SK-N-SH (cell line): ENCODE data around the gene NPIPA5. TPM values are rescaled to one million over a fixed set of nuclear protein-coding genes. Genes with fewer than 3 reads are reported as not detected.

Experiments used
- CTCF ChIA-PET: fragments of 300-600, 350-600 bp; formaldehyde crosslinking; extraction: SDS; loops from one replicate; lab custom pipeline; 2021; lab: Yijun Ruan, JAX
- POLR2A ChIA-PET: fragments of 350-600 bp; sonication (Branson Sonifier 250); formaldehyde crosslinking; extraction: SDS; loops from one replicate; lab custom pipeline; 2020; ENCODE audit warnings: antibody characterized with exemption, inconsistent platforms; lab: Yijun Ruan, JAX
- DNase-seq: peaks from one replicate; pipeline ENCODE4 v3.0.0; 2012
- H2AFZ ChIP-seq: fragments of 200-600 bp; sonication (generic); 2 replicates; pipeline ENCODE4 v1.8.1; 2016; ENCODE audit warnings: antibody characterized with exemption, mild to moderate bottlenecking, low read depth
- H3F3A ChIP-seq: fragments of 200-600 bp; sonication (generic); replicated peaks from 2 replicates; pipeline ENCODE3; 2016; ENCODE audit warnings: antibody characterized with exemption, mild to moderate bottlenecking; ENCODE audit not compliant: insufficient read depth
- H3K27ac ChIP-seq, 2 experiments: fragments of 200-500 bp in 1 of 2; fragments of 200-600 bp in 1 of 2; sonication (Bioruptor generic) in 1 of 2; sonication (generic), shearing (Covaris generic) in 1 of 2; 2 replicates each; pipeline versions ENCODE4 v1.5.1 to v1.6.1; 2014 to 2016; ENCODE audit warnings: low read depth in 2 of 2, inconsistent platforms in 1 of 2, low read length in 1 of 2, mild to moderate bottlenecking in 1 of 2, mixed read lengths in 1 of 2
- H3K27me3 ChIP-seq: fragments of 200-600 bp; sonication (generic), shearing (Covaris generic); 2 replicates; pipeline ENCODE4 v1.6.1; 2016; ENCODE audit warnings: mixed run types; ENCODE audit not compliant: insufficient read depth
- H3K36me3 ChIP-seq, 2 experiments: fragments of 200-500 bp in 1 of 2; fragments of 200-600 bp in 1 of 2; sonication (Bioruptor generic) in 1 of 2; sonication (generic) in 1 of 2; replicated peaks in 1 of 2; 2 replicates each; pipeline versions ENCODE3 to v1.5.1; 2014 to 2016; ENCODE audit warnings: low read length in 1 of 2, mild to moderate bottlenecking in 1 of 2; ENCODE audit not compliant: insufficient read depth in 2 of 2, control insufficient read depth in 1 of 2
- H3K4me1 ChIP-seq, 2 experiments: fragments of 200-500 bp in 1 of 2; fragments of 200-600 bp in 1 of 2; sonication (Bioruptor generic) in 1 of 2; sonication (generic), shearing (Covaris generic) in 1 of 2; 2 replicates each; pipeline versions ENCODE4 v1.5.1 to v1.6.1; 2014 to 2016; ENCODE audit warnings: low read depth in 1 of 2, low read length in 1 of 2, mixed run types in 1 of 2; ENCODE audit not compliant: insufficient read depth in 2 of 2, control insufficient read depth in 1 of 2
- H3K4me2 ChIP-seq: fragments of 200-600 bp; sonication (generic), shearing (Covaris generic); 2 replicates; pipeline ENCODE4 v1.6.1; 2017; ENCODE audit warnings: mixed run types
- H3K4me3 ChIP-seq, 2 experiments: fragments of 200-500 bp in 1 of 2; fragments of 200-600 bp in 1 of 2; sonication (Bioruptor generic) in 1 of 2; sonication (generic), shearing (Covaris generic) in 1 of 2; 2 replicates each; pipeline versions ENCODE4 v1.5.1 to v1.8.1; 2014 to 2016; ENCODE audit warnings: low read depth in 2 of 2, inconsistent platforms in 1 of 2, low read length in 1 of 2, mild to moderate bottlenecking in 1 of 2, mixed read lengths in 1 of 2, moderate library complexity in 1 of 2
- H3K79me2 ChIP-seq: fragments of 200-600 bp; sonication (generic); 2 replicates; pipeline ENCODE4 v1.8.1; 2017; ENCODE audit warnings: mild to moderate bottlenecking; ENCODE audit not compliant: insufficient read depth
- H3K9ac ChIP-seq: fragments of 200-600 bp; sonication (generic); 2 replicates; pipeline ENCODE4 v1.6.1; 2017; ENCODE audit warnings: mixed run types
- H3K9me2 ChIP-seq: fragments of 200-600 bp; sonication (generic); 2 replicates; pipeline ENCODE4 v1.6.1; 2017; ENCODE audit warnings: mixed run types
- H3K9me3 ChIP-seq: fragments of 200-600 bp; sonication (generic); 2 replicates; pipeline ENCODE4 v1.6.1; 2017; ENCODE audit warnings: mixed run types, mild to moderate bottlenecking, moderate library complexity
- H4K20me1 ChIP-seq: fragments of 200-600 bp; sonication (generic); 2 replicates; pipeline ENCODE4 v1.6.1; 2017; ENCODE audit warnings: mild to moderate bottlenecking, mixed run types; ENCODE audit not compliant: insufficient read depth
- CHD2 ChIP-seq: fragments of 150-350 bp; IDR thresholded peaks from 2 replicates; pipeline ENCODE4 v1.6.1; 2018; ENCODE audit warnings: low read length; ENCODE audit not compliant: partially characterized antibody
- CTCF ChIP-seq: fragments of 200-600 bp; sonication (generic); IDR thresholded peaks from 2 replicates; pipeline ENCODE4 v1.6.1; 2017; ENCODE audit warnings: antibody characterized with exemption, mild to moderate bottlenecking, moderate library complexity
- EZH2phosphoT487 ChIP-seq: fragments of 200-600 bp; sonication (generic); IDR thresholded peaks from 2 replicates; pipeline ENCODE4 v1.6.1; 2017; ENCODE audit warnings: low read depth, mixed run types, mild to moderate bottlenecking, antibody characterized with exemption, moderate library complexity, borderline replicate concordance
- FOSL2 ChIP-seq: IDR thresholded peaks from 2 replicates; pipeline ENCODE4 v1.4.0; 2012; ENCODE audit warnings: low read depth, mild to moderate bottlenecking, moderate library complexity, borderline replicate concordance
- FOXM1 ChIP-seq: IDR thresholded peaks from 2 replicates; pipeline ENCODE4 v1.4.0; 2012; ENCODE audit warnings: low read depth, mild to moderate bottlenecking
- GABPA ChIP-seq: IDR thresholded peaks from 2 replicates; pipeline ENCODE4 v1.4.0; 2012; ENCODE audit warnings: low read depth, mild to moderate bottlenecking
- GATA2 ChIP-seq: sonication (generic); formaldehyde crosslinking; IDR thresholded peaks from 2 replicates; pipeline ENCODE4 v1.5.0; 2020; ENCODE audit warnings: mild to moderate bottlenecking, missing genetic modification reagents
- JUND ChIP-seq: IDR thresholded peaks from 2 replicates; pipeline ENCODE4 v1.4.0; 2012
- MEF2A ChIP-seq: IDR thresholded peaks from 2 replicates; pipeline ENCODE4 v1.4.0; 2012; ENCODE audit warnings: low read depth, borderline replicate concordance
- MXI1 ChIP-seq: IDR thresholded peaks from 2 replicates; pipeline ENCODE4 v1.6.1; 2012; ENCODE audit warnings: mild to moderate bottlenecking, low read depth, low read length, improper control_type of control experiment
- NFIC ChIP-seq: IDR thresholded peaks from 2 replicates; pipeline ENCODE4 v1.4.0; 2012; ENCODE audit warnings: borderline replicate concordance
- RCOR1 ChIP-seq: fragments of 150-350 bp; IDR thresholded peaks from 2 replicates; pipeline ENCODE4 v1.6.1; 2017; ENCODE audit warnings: antibody characterized with exemption, low read length
- RFX5 ChIP-seq: IDR thresholded peaks from 2 replicates; pipeline ENCODE4 v1.6.1; 2012; ENCODE audit warnings: mild to moderate bottlenecking, improper control_type of control experiment, low read length
- RXRA ChIP-seq: IDR thresholded peaks from 2 replicates; pipeline ENCODE4 v1.4.0; 2012; ENCODE audit warnings: low read depth, mild to moderate bottlenecking, borderline replicate concordance
- SIN3A ChIP-seq: IDR thresholded peaks from 2 replicates; pipeline ENCODE4 v1.6.1; 2012; ENCODE audit warnings: low read depth, mild to moderate bottlenecking, low read length, moderate library complexity, borderline replicate concordance
- TCF12 ChIP-seq: IDR thresholded peaks from 2 replicates; pipeline ENCODE4 v1.4.0; 2012
- TEAD4 ChIP-seq: IDR thresholded peaks from 2 replicates; pipeline ENCODE4 v1.4.0; 2012; ENCODE audit warnings: mild to moderate bottlenecking, borderline replicate concordance; ENCODE audit not compliant: insufficient read depth
- YY1 ChIP-seq: IDR thresholded peaks from 2 replicates; pipeline ENCODE4 v1.4.0; 2012; ENCODE audit warnings: low read depth, mild to moderate bottlenecking
- WGBS: methylation state at CpG from one replicate; pipeline ENCODE4 v1.1.6; 2017; ENCODE audit warnings: low lambda C conversion rate; 5-methylcytosine and 5-hydroxymethylcytosine counted together
- polyA plus RNA-seq, 3 experiments: library from polyadenylated mRNA; depleted of rRNA; stranded (reverse); fragments of >200 nt; gene quantifications; 2 replicates each; pipeline ENCODE4 v1.2.3, GENCODE V29; 2012
- TF ChIP-seq, protein P1 (sequence below): IDR thresholded peaks from 2 replicates; pipeline ENCODE4 v1.6.1; 2012; ENCODE audit warnings: mild to moderate bottlenecking, low read depth, low read length, moderate library complexity
- TF ChIP-seq, protein P2 (sequence below): fragments of 150-350 bp; IDR thresholded peaks from 2 replicates; pipeline ENCODE4 v1.6.1; 2016; ENCODE audit warnings: mild to moderate bottlenecking, low read depth, low read length

Gene NPIPA5
- polyA plus RNA-seq, 1 of the 3 experiments (the other 2 are of a cell fraction) = 0.46 TPM

- Histone ChIP-seq H3K9me2 (no peaks in the 10 kb centered on the region), H3K27ac (no peak overlapping the region), H3K4me2 (no peak overlapping the region), H2AFZ (no peak overlapping the region), H4K20me1 (no peaks in the 10 kb centered on the region), H3K9me3 (no peaks in the 10 kb centered on the region), H3K79me2 (no peaks in the 10 kb centered on the region), H3K9ac (no peak overlapping the region), H3K4me3 (no peak overlapping the region), H3K4me1 (no peaks in the 10 kb centered on the region; a peak in 1 of 4 replicates), H3K36me3 (no peaks in the 10 kb centered on the region), H3K27me3 (no peaks in the 10 kb centered on the region; the same call in 1 of the 2 replicates), H3F3A (no peaks in the 10 kb centered on the region)
- TF ChIP-seq NFIC = no peak
- no peak for TF ChIP-seq SIN3A
- no peak for TF ChIP-seq JUND
- TF ChIP-seq RXRA = no peak
- no peak for TF ChIP-seq TCF12
- TF ChIP-seq, protein P1, sequence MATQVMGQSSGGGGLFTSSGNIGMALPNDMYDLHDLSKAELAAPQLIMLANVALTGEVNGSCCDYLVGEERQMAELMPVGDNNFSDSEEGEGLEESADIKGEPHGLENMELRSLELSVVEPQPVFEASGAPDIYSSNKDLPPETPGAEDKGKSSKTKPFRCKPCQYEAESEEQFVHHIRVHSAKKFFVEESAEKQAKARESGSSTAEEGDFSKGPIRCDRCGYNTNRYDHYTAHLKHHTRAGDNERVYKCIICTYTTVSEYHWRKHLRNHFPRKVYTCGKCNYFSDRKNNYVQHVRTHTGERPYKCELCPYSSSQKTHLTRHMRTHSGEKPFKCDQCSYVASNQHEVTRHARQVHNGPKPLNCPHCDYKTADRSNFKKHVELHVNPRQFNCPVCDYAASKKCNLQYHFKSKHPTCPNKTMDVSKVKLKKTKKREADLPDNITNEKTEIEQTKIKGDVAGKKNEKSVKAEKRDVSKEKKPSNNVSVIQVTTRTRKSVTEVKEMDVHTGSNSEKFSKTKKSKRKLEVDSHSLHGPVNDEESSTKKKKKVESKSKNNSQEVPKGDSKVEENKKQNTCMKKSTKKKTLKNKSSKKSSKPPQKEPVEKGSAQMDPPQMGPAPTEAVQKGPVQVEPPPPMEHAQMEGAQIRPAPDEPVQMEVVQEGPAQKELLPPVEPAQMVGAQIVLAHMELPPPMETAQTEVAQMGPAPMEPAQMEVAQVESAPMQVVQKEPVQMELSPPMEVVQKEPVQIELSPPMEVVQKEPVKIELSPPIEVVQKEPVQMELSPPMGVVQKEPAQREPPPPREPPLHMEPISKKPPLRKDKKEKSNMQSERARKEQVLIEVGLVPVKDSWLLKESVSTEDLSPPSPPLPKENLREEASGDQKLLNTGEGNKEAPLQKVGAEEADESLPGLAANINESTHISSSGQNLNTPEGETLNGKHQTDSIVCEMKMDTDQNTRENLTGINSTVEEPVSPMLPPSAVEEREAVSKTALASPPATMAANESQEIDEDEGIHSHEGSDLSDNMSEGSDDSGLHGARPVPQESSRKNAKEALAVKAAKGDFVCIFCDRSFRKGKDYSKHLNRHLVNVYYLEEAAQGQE = no peak
- TF ChIP-seq GATA2 (CRISPR knock-in tag) = no peak
- no peak for TF ChIP-seq EZH2phosphoT487
- TF ChIP-seq, protein P2, sequence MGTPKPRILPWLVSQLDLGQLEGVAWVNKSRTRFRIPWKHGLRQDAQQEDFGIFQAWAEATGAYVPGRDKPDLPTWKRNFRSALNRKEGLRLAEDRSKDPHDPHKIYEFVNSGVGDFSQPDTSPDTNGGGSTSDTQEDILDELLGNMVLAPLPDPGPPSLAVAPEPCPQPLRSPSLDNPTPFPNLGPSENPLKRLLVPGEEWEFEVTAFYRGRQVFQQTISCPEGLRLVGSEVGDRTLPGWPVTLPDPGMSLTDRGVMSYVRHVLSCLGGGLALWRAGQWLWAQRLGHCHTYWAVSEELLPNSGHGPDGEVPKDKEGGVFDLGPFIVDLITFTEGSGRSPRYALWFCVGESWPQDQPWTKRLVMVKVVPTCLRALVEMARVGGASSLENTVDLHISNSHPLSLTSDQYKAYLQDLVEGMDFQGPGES = no peak
- TF ChIP-seq YY1 = no peak
- TF ChIP-seq MEF2A = no peak
- no peak for TF ChIP-seq CHD2
- TF ChIP-seq RCOR1 = no peak
- no peak for TF ChIP-seq GABPA
- no peak for TF ChIP-seq MXI1
- TF ChIP-seq FOSL2 = no peak
- no peak for TF ChIP-seq TEAD4
- TF ChIP-seq RFX5 = no peak
- no peak for TF ChIP-seq FOXM1
- no peak for TF ChIP-seq CTCF
- DNase-seq = no peak
- ChIA-PET CTCF (interaction anchor here (0.6 kb wide), 1 partner anchor 28 kb away, joined by 4 read pairs; no protein-coding TSS in a partner anchor), POLR2A (no interaction called here)
- WGBS = 84% methylated on average over 14 of the region's 14 CpGs
Measured at GRCh38 chr16:15398618-15399316, 20.7 kb upstream of the NPIPA5 start.
